ENCODE results near the gene NFE2L3. TPM values are rescaled to one million over a fixed set of nuclear protein-coding genes. Genes with fewer than 3 reads are reported as not detected.
A peak's percentile ranks its signal among the peaks of the same experiment; 100 is the strongest.

The NFE2L3 gene
- total and polyA plus RNA-seq, 9 of the 15 experiments (the other 6 are each of a cell fraction or from before 2014, with no cell fraction given): 2.9 to 16.9 (median 12.4) TPM

- TF ChIP-seq FOXA1 (IDR thresholded peaks at IDR 0.05; ENCODE audit: borderline replicate concordance) (no peak), C11orf30 (IDR thresholded peaks at IDR 0.05; ENCODE audit: low read depth) (no peak), NCOA4 (IDR thresholded peaks at IDR 0.05; ENCODE audit: partially characterized antibody) (no peak), TAL1 (IDR thresholded peaks at IDR 0.05) (0 out of 2 replicates have a peak, but pooled peaks have one; percentile 9), MEF2D (tag; conservative IDR thresholded peaks at IDR 0.05; ENCODE audit: low read depth) (no peak), ZNF586 (CRISPR knock-in tag; conservative IDR thresholded peaks at IDR 0.05) (no peak), SP2 (IDR thresholded peaks at IDR 0.05; ENCODE audit: extremely low read depth, low read depth, low read length, poor library complexity, severe bottlenecking) (no peak), ZNF717 (CRISPR knock-in tag; IDR thresholded peaks at IDR 0.05) (0 out of 2 replicates have a peak, but pooled peaks have one; percentile 45), TFAP4 (CRISPR knock-in tag; IDR thresholded peaks at IDR 0.05; ENCODE audit: borderline replicate concordance) (peak; percentile 23), ZNF512 (tag; IDR thresholded peaks at IDR 0.05) (no peak), CBX3 (IDR thresholded peaks at IDR 0.05; ENCODE audit: borderline replicate concordance in 1 of 2, low read length in 2 of 2) (peak in 1 of 2 experiments; percentile 6; a peak in 1 of 3 replicates), CXXC5 (CRISPR knock-in tag; IDR thresholded peaks at IDR 0.05) (peak; percentile 66), PRDM10 (IDR thresholded peaks at IDR 0.05; ENCODE audit: partially characterized antibody) (peak; percentile 94), E2F1 (CRISPR knock-in tag; IDR thresholded peaks at IDR 0.05) (no peak), PRPF4 (IDR thresholded peaks at IDR 0.05; ENCODE audit: insufficient read depth, low read depth, low read length, poor library complexity, severe bottlenecking) (peak; percentile 94), XRCC5 (IDR thresholded peaks at IDR 0.05; ENCODE audit: low read depth, low read length) (no peak), PREB (CRISPR knock-in tag; IDR thresholded peaks at IDR 0.05) (no peak), ZNF146 (CRISPR knock-in tag; IDR thresholded peaks at IDR 0.05; ENCODE audit: unreplicated experiment) (peak; percentile 11)
Observed at GRCh38 chr7:26201247-26202018, 49.4 kb downstream of the NFE2L3 start, which contains the start of gene CBX3 (continued).
